D721Med (cell line): Measurements from ENCODE around the gene CPPED1.

Experiments used
- DNase-seq: peaks from one replicate; pipeline ENCODE4 v3.0.0; 2011; ENCODE audit warnings: low spot score; ENCODE audit not compliant: insufficient read length
- FAIRE-seq: peaks from 2 replicates; lab custom pipeline; 2011; peaks lifted over from hg19 to GRCh38; lab: Jason Lieb, UNC
- CTCF ChIP-seq: IDR thresholded peaks from 2 replicates; pipeline ENCODE4 v1.5.1; 2012; ENCODE audit warnings: mild to moderate bottlenecking, control low read depth; ENCODE audit not compliant: insufficient read depth; ENCODE audit errors: missing control alignments

CPPED1 gene

GRCh38 chr16:12754824-12755543, 48.7 kb downstream of the CPPED1 start:
- TF ChIP-seq CTCF, result no peak
- FAIRE-seq (no peak), DNase-seq (no peak)

- no peak for DNase-seq
- no peak for FAIRE-seq
- TF ChIP-seq CTCF, result no peak
These were observed 50.3 kb downstream of the CPPED1 start for GRCh38 chr16:12753203-12754023.

GRCh38 chr16:12752159-12752558, 51.5 kb downstream of the CPPED1 start:
- TF ChIP-seq CTCF, result no peak
- FAIRE-seq, result no peak

GRCh38 chr16:12750554-12750918, 53.2 kb downstream of the CPPED1 start:
- no peak for DNase-seq
- FAIRE-seq, result no peak
- TF ChIP-seq CTCF, result no peak

More at GRCh38 chr16:12752159-12752558, 51.5 kb downstream of the CPPED1 start:
- no peak for DNase-seq

GRCh38 chr16:12749076-12749475, 54.6 kb downstream of the CPPED1 start:
- no peak for FAIRE-seq
- no peak for TF ChIP-seq CTCF

GRCh38 chr16:12747827-12748226, 55.9 kb downstream of the CPPED1 start:
- no peak for FAIRE-seq
- TF ChIP-seq CTCF, result no peak
- no peak for DNase-seq

More at GRCh38 chr16:12749076-12749475, 54.6 kb downstream of the CPPED1 start:
- DNase-seq, result no peak
